B cell (primary cell): Measurements from ENCODE around the gene LTA4H. TPM values are rescaled to one million over a fixed set of nuclear protein-coding genes. Genes with fewer than 3 reads are reported as not detected.

ENCODE experiments used
- ATAC-seq: fragments of 200-7000 bp; cut with Tn5 transposase; one replicate; pipeline ENCODE4 v1.10.0; 2021; ENCODE audit warnings: low read depth, mild to moderate bottlenecking, moderate number of reproducible peaks, moderate library complexity
- CTCF ChIA-PET: fragments of 350-600 bp; sonication (Branson Sonifier 250); formaldehyde crosslinking; loops from one replicate; lab custom pipeline; 2021; ENCODE audit warnings: antibody characterized with exemption, inconsistent platforms; lab: Charles Lee
- POLR2A ChIA-PET: fragments of 350-600 bp; sonication (Branson Sonifier 250); formaldehyde crosslinking; loops from one replicate; lab custom pipeline; 2021; ENCODE audit warnings: antibody characterized with exemption; lab: Charles Lee
- DNase-seq: peaks from one replicate; pipeline ENCODE4 v3.0.0; 2013
- H2AFZ ChIP-seq: 2 replicates; pipeline ENCODE4 v1.6.1; 2012; ENCODE audit warnings: mild to moderate bottlenecking, low read depth, low read length; ENCODE audit not compliant: insufficient read depth, poor library complexity, severe bottlenecking
- H3K27ac ChIP-seq, 2 donors: 1 replicate in 1 of 2; 2 replicates in 1 of 2; pipeline ENCODE4 v1.5.1; 2012 to 2013; ENCODE audit warnings: low read length in 2 of 2, mild to moderate bottlenecking in 2 of 2, moderate library complexity in 1 of 2
- H3K27me3 ChIP-seq, 4 experiments: fragments of 200-600 bp in 1 of 4; sonication (generic) in 1 of 4; replicated peaks in 1 of 4; 1 replicate in 2 of 4; 2 replicates in 2 of 4; pipeline versions ENCODE4 v1.6.1 to v1.7.0; 2013 to 2016; ENCODE audit warnings: low read length in 3 of 4, mild to moderate bottlenecking in 2 of 4, mixed read lengths in 1 of 4, moderate library complexity in 1 of 4; ENCODE audit not compliant: insufficient read depth in 4 of 4, control insufficient read depth in 3 of 4; ENCODE audit errors: control extremely low read depth in 1 of 4
- H3K36me3 ChIP-seq, 2 experiments: replicated peaks in 1 of 2; 1 replicate in 1 of 2; 2 replicates in 1 of 2; pipeline versions ENCODE4 v1.6.1 to v1.7.1; 2013; ENCODE audit warnings: low read length in 1 of 2; ENCODE audit not compliant: insufficient read depth in 2 of 2, control insufficient read depth in 1 of 2; ENCODE audit errors: control extremely low read depth in 1 of 2, extremely low read depth in 1 of 2
- H3K4me1 ChIP-seq, 2 donors: fragments of 200-600 bp in 1 of 2; sonication (generic) in 1 of 2; 1 replicate in 1 of 2; 2 replicates in 1 of 2; pipeline versions ENCODE4 v1.5.1 to v1.6.1; 2013 to 2017; ENCODE audit warnings: low read length in 2 of 2; ENCODE audit not compliant: control insufficient read depth in 2 of 2, insufficient read depth in 2 of 2
- H3K4me2 ChIP-seq: replicated peaks from 2 replicates; pipeline ENCODE3; 2012; ENCODE audit warnings: mild to moderate bottlenecking, low read depth, low read length; ENCODE audit not compliant: poor library complexity, severe bottlenecking
- H3K4me3 ChIP-seq, 5 experiments: fragments of 200-600 bp in 1 of 5; sonication (generic) in 1 of 5; 1 replicate in 3 of 5; 2 replicates in 2 of 5; pipeline versions ENCODE4 v1.5.1 to v1.7.0; 2011 to 2016; ENCODE audit warnings: low read length in 4 of 5, mild to moderate bottlenecking in 4 of 5, low read depth in 2 of 5, control low read depth in 1 of 5, moderate library complexity in 1 of 5; ENCODE audit not compliant: insufficient read depth in 1 of 5; ENCODE audit errors: control extremely low read depth in 1 of 5, extremely low read depth in 1 of 5
- H3K79me2 ChIP-seq: fragments of 200-600 bp; sonication (generic); one replicate; pipeline ENCODE4 v1.6.0; 2016; ENCODE audit warnings: low read length; ENCODE audit not compliant: control insufficient read depth, insufficient read depth
- H3K9ac ChIP-seq: fragments of 200-600 bp; sonication (generic); 2 replicates; pipeline ENCODE4 v1.6.1; 2017; ENCODE audit warnings: mild to moderate bottlenecking, low read length, moderate library complexity
- H3K9me3 ChIP-seq, 3 donors: one replicate each; pipeline versions ENCODE4 v1.6.1 to v1.7.1; 2013; ENCODE audit warnings: low read length in 2 of 3; ENCODE audit not compliant: control insufficient read depth in 2 of 3, insufficient read depth in 1 of 3; ENCODE audit errors: control extremely low read depth in 1 of 3
- H4K20me1 ChIP-seq: 2 replicates; pipeline ENCODE4 v1.6.0; 2012; ENCODE audit warnings: mild to moderate bottlenecking, low read length; ENCODE audit not compliant: insufficient read depth, control insufficient read depth, poor library complexity, severe bottlenecking
- H3K27ac Mint-ChIP-seq: one replicate; pipeline ENCODE4 v1.8.0; 2021; ENCODE audit warnings: mixed read lengths
- H3K27me3 Mint-ChIP-seq: one replicate; pipeline ENCODE4 v1.8.0; 2021; ENCODE audit warnings: mixed read lengths
- H3K4me1 Mint-ChIP-seq: one replicate; pipeline ENCODE4 v1.8.0; 2021; ENCODE audit warnings: mixed read lengths
- H3K4me3 Mint-ChIP-seq: one replicate; pipeline ENCODE4 v1.8.0; 2021; ENCODE audit warnings: mixed read lengths
- H3K9me3 Mint-ChIP-seq: one replicate; pipeline ENCODE4 v1.8.0; 2022; ENCODE audit warnings: mixed read lengths; ENCODE audit not compliant: insufficient read depth
- EZH2 ChIP-seq: IDR thresholded peaks from 2 replicates; pipeline ENCODE4 v1.6.1; 2012; ENCODE audit warnings: borderline replicate concordance, low read depth, mild to moderate bottlenecking, moderate library complexity, low read length; ENCODE audit not compliant: insufficient read depth, poor library complexity, severe bottlenecking
- WGBS: methylation state at CpG from one replicate; pipeline ENCODE4 v1.1.5; 2013; ENCODE audit warnings: missing lambda C conversion rate; ENCODE audit not compliant: insufficient coverage; 5-methylcytosine and 5-hydroxymethylcytosine counted together
- intact Hi-C: fragments of 100-400 bp; cut with micrococcal nuclease; formaldehyde crosslinking; loops from one replicate; pipeline ENCODE4 v1.10.0; 2022
- polyA plus RNA-seq: library from polyadenylated mRNA; depleted of rRNA; stranded (reverse); fragments of >200 nt; gene quantifications from 2 replicates; pipeline ENCODE4 v1.2.3, GENCODE V29; 2012
- total RNA-seq, 2 donors: library from RNA; stranded (reverse); fragments of 120-200 nt in 1 of 2; gene quantifications; 1 replicate in 1 of 2; 2 replicates in 1 of 2; pipeline versions ENCODE4 v1.2.3 to v1.2.4, GENCODE V29; 2013 to 2022
- TF ChIP-seq, protein P1 (sequence below): fragments of 200-600 bp; IDR thresholded peaks from one replicate; pipeline ENCODE4 v1.8.0; 2022; ENCODE audit warnings: antibody characterized with exemption, mild to moderate bottlenecking

The LTA4H gene
- total and polyA plus RNA-seq, 2 donors (not counting 1 experiment from before 2014, with no cell fraction given): 153 to 167 TPM

GRCh38 chr12:95993907-95994306 lies 41.5 kb downstream of the LTA4H start:
- POLR2A ChIA-PET: no interaction called here
- H3K4me1 ChIP-seq: peaks cover 0 to 4% of the 10 kb centered on the region in 2 donors
- WGBS: 96% methylated on average over 4 of the region's 7 CpGs
- H2AFZ ChIP-seq: no peak overlapping the region
- no peak overlapping the region for H3K4me2 ChIP-seq
- H3K4me3 ChIP-seq: no peak overlapping the region
- CTCF ChIA-PET: interaction anchor here (0.9 to 1.5 kb wide), 2 partner anchors 14 kb away, joined by 3 read pairs; no protein-coding TSS in a partner anchor
- TF ChIP-seq, protein P1, sequence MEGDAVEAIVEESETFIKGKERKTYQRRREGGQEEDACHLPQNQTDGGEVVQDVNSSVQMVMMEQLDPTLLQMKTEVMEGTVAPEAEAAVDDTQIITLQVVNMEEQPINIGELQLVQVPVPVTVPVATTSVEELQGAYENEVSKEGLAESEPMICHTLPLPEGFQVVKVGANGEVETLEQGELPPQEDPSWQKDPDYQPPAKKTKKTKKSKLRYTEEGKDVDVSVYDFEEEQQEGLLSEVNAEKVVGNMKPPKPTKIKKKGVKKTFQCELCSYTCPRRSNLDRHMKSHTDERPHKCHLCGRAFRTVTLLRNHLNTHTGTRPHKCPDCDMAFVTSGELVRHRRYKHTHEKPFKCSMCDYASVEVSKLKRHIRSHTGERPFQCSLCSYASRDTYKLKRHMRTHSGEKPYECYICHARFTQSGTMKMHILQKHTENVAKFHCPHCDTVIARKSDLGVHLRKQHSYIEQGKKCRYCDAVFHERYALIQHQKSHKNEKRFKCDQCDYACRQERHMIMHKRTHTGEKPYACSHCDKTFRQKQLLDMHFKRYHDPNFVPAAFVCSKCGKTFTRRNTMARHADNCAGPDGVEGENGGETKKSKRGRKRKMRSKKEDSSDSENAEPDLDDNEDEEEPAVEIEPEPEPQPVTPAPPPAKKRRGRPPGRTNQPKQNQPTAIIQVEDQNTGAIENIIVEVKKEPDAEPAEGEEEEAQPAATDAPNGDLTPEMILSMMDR: no peak
- no peak for TF ChIP-seq EZH2
- H3K36me3 ChIP-seq: no peaks in the 10 kb centered on the region
- Mint-ChIP-seq H3K27me3 (no peaks in the 10 kb centered on the region), H3K9me3 (no peaks in the 10 kb centered on the region), H3K27ac (no peak overlapping the region), H3K4me3 (no peak overlapping the region), H3K4me1 (peaks cover 5% of the 10 kb centered on the region)
- H3K9me3 ChIP-seq: no peaks in the 10 kb centered on the region
- H3K27ac ChIP-seq: no peak overlapping the region
- no peaks in the 10 kb centered on the region for H3K79me2 ChIP-seq
- no peak overlapping the region for H3K9ac ChIP-seq
- H3K27me3 ChIP-seq: no peaks in the 10 kb centered on the region
- intact Hi-C loops: no loop called here
- DNase-seq (no peak), ATAC-seq (no peak)
- no peaks in the 10 kb centered on the region for H4K20me1 ChIP-seq

- ATAC-seq: no peak
- H3K9ac ChIP-seq: no peak overlapping the region
- H4K20me1 ChIP-seq: no peaks in the 10 kb centered on the region
- ChIA-PET CTCF (interaction anchor here (0.8 to 1.0 kb wide), 2 partner anchors 9 to 72 kb away, joined by 3 to 4 read pairs; no protein-coding TSS in a partner anchor), POLR2A (interaction anchor here (0.6 kb wide), 1 partner anchor 236 kb away, joined by 3 read pairs; no protein-coding TSS in a partner anchor)
- no peaks in the 10 kb centered on the region for H3K79me2 ChIP-seq
- Mint-ChIP-seq H3K9me3 (no peaks in the 10 kb centered on the region), H3K27me3 (no peaks in the 10 kb centered on the region), H3K4me1 (no peaks in the 10 kb centered on the region), H3K27ac (no peak overlapping the region), H3K4me3 (no peak overlapping the region)
- no peak for TF ChIP-seq EZH2
- TF ChIP-seq, protein P1: no peak
- no peak for DNase-seq
- no peak overlapping the region for H3K4me2 ChIP-seq
- WGBS: 92% methylated on average over 3 of the region's 7 CpGs
- no peaks in the 10 kb centered on the region for H3K27me3 ChIP-seq
- no peaks in the 10 kb centered on the region for H3K4me1 ChIP-seq
- H2AFZ ChIP-seq: no peak overlapping the region
- no peaks in the 10 kb centered on the region for H3K36me3 ChIP-seq
- H3K9me3 ChIP-seq: no peaks in the 10 kb centered on the region
- H3K27ac ChIP-seq: no peak overlapping the region
- intact Hi-C loops: no loop called here
- H3K4me3 ChIP-seq: no peak overlapping the region
Observed at GRCh38 chr12:95990136-95990535, 45.3 kb downstream of the LTA4H start.
